Body of pancreas (tissue), 4 donors: ENCODE data around the gene ZC3H4. TPM values are rescaled to one million over a fixed set of nuclear protein-coding genes. Genes with fewer than 3 reads are reported as not detected.
"Not testable (repeated sequence)": the region's sequence is repeated elsewhere in the genome, so short reads cannot be mapped to it uniquely, and the experiment has no call there.

ENCODE experiments used
- ATAC-seq: fragments of 150-250 bp; one replicate; pipeline ENCODE4 v1.9.1; 2016
- DNase-seq, 4 donors: peaks; one replicate each; pipeline ENCODE4 v3.0.0-alpha.2; 2019
- H3K27ac ChIP-seq, 4 donors: fragments of 200-600 bp; sonication (generic); 1 replicate in 3 of 4; 2 replicates in 1 of 4; pipeline versions ENCODE4 v1.5.1 to v1.6.1; 2016 to 2019; ENCODE audit warnings: mild to moderate bottlenecking in 1 of 4, mixed read lengths in 1 of 4, moderate library complexity in 1 of 4
- H3K27me3 ChIP-seq, 2 donors: fragments of 200-600 bp; sonication (generic); one replicate each; pipeline ENCODE4 v1.6.0; 2016; ENCODE audit warnings: mild to moderate bottlenecking in 1 of 2
- H3K36me3 ChIP-seq, 2 donors: fragments of 200-600 bp; sonication (generic); replicated peaks in 1 of 2; 2 replicates each; pipeline ENCODE4 v1.5.1; 2016; ENCODE audit warnings: low read depth in 2 of 2; ENCODE audit not compliant: insufficient read depth in 1 of 2
- H3K4me1 ChIP-seq: fragments of 200-600 bp; sonication (generic); one replicate; pipeline ENCODE4 v1.6.0; 2016
- H3K4me3 ChIP-seq, 2 donors: fragments of 200-600 bp; sonication (generic); 1 replicate in 1 of 2; 2 replicates in 1 of 2; pipeline ENCODE4 v1.5.1; 2016 to 2019
- H3K9me3 ChIP-seq, 3 donors: fragments of 200-600 bp; sonication (generic); 1 replicate in 2 of 3; 2 replicates in 1 of 3; pipeline ENCODE4 v1.5.1; 2016
- CTCF ChIP-seq, 7 experiments: fragments of 450-650 bp in 4 of 7; fragments of 200-600 bp in 3 of 7; sonication (generic) in 3 of 7; IDR thresholded peaks; one replicate each; pipeline ENCODE4 v1.5.1; 2016 to 2019; ENCODE audit warnings: antibody characterized with exemption in 7 of 7
- POLR2A ChIP-seq, 3 donors: fragments of 450-650 bp; IDR thresholded peaks; one replicate each; pipeline ENCODE4 v1.6.1; 2016; ENCODE audit warnings: antibody characterized with exemption in 3 of 3, mild to moderate bottlenecking in 2 of 3
- WGBS, 2 donors: methylation state at CpG; one replicate each; pipeline ENCODE4 v1.1.5; 2017; 5-methylcytosine and 5-hydroxymethylcytosine counted together
- intact Hi-C: fragments of 100-400 bp; cut with DNase I; formaldehyde crosslinking; loops from one replicate; pipeline ENCODE4 v1.15.1; 2023
- total RNA-seq, 2 donors: library from RNA; depleted of rRNA; stranded (reverse); fragments of >200 nt; gene quantifications; one replicate each; pipeline ENCODE4 v1.1.0, GENCODE V29; 2016

The ZC3H4 gene
- total RNA-seq, 2 donors from 2014 or later = 18.9 to 34.3 TPM

GRCh38 chr19:47058621-47059022, 55.0 kb downstream of the ZC3H4 start:
- intact Hi-C loops = no loop called here
- TF ChIP-seq POLR2A (IDR thresholded peaks at IDR 0.05) = no peak
- TF ChIP-seq CTCF (IDR thresholded peaks at IDR 0.05) = no peak
- H3K4me1 ChIP-seq = no peaks in the 10 kb centered on the region
- no peaks in the 10 kb centered on the region for H3K36me3 ChIP-seq
- H3K4me3 ChIP-seq = no peak overlapping the region
- peak; percentile 35 for ATAC-seq
- no peak for DNase-seq
- WGBS, 2 donors = 54 to 64% methylated on average over 7 to 11 of the region's 11 CpGs
- no peaks in the 10 kb centered on the region for H3K27me3 ChIP-seq
- H3K9me3 ChIP-seq = no peaks in the 10 kb centered on the region
- H3K27ac ChIP-seq = no peak overlapping the region

GRCh38 chr19:47057328-47057727, 56.2 kb downstream of the ZC3H4 start:
- Histone ChIP-seq H3K9me3 (no peaks in the 10 kb centered on the region), H3K36me3 (no peaks in the 10 kb centered on the region), H3K27ac (no peak overlapping the region), H3K4me3 (no peak overlapping the region), H3K4me1 (no peaks in the 10 kb centered on the region), H3K27me3 (no peaks in the 10 kb centered on the region)
- WGBS, 2 donors = 70 to 75% methylated on average over 2 of the region's 2 CpGs
- no peak for TF ChIP-seq POLR2A (IDR thresholded peaks at IDR 0.05)
- no peak for TF ChIP-seq CTCF (IDR thresholded peaks at IDR 0.05)
- ATAC-seq (no peak), DNase-seq (no peak)
- intact Hi-C loops = no loop called here

GRCh38 chr19:47056411-47056810, 57.2 kb downstream of the ZC3H4 start:
- Histone ChIP-seq H3K4me1 (no peaks in the 10 kb centered on the region), H3K27me3 (no peaks in the 10 kb centered on the region), H3K9me3 (no peaks in the 10 kb centered on the region), H3K27ac (no peak overlapping the region), H3K4me3 (no peak overlapping the region), H3K36me3 (no peaks in the 10 kb centered on the region)
- ATAC-seq (no peak), DNase-seq (no peak)
- TF ChIP-seq POLR2A (IDR thresholded peaks at IDR 0.05) (no peak), CTCF (IDR thresholded peaks at IDR 0.05) (no peak)
- intact Hi-C loops = no loop called here
- 51 to 55% methylated on average over 5 of the region's 5 CpGs for WGBS, 2 donors

GRCh38 chr19:47050562-47050961, 63.0 kb downstream of the ZC3H4 start:
- H3K4me1 ChIP-seq, H3K4me3 ChIP-seq, DNase-seq, H3K9me3 ChIP-seq, intact Hi-C loops, ATAC-seq, H3K27ac ChIP-seq, H3K36me3 ChIP-seq, H3K27me3 ChIP-seq: not testable (repeated sequence)
- WGBS, 2 donors = 62 to 66% methylated on average over 3 of the region's 3 CpGs

- Histone ChIP-seq H3K4me3 (no peak overlapping the region), H3K27ac (no peak overlapping the region)
- no peak for ATAC-seq
Measured at GRCh38 chr19:47049307-47049700, 64.3 kb downstream of the ZC3H4 start.

More at GRCh38 chr19:47049307-47049700, 64.3 kb downstream of the ZC3H4 start:
- no peak for DNase-seq
- intact Hi-C loops = no loop called here
- TF ChIP-seq CTCF (IDR thresholded peaks at IDR 0.05) = no peak
- no peak for TF ChIP-seq POLR2A (IDR thresholded peaks at IDR 0.05)
- Histone ChIP-seq H3K9me3 (no peaks in the 10 kb centered on the region), H3K36me3 (no peaks in the 10 kb centered on the region), H3K27me3 (no peaks in the 10 kb centered on the region), H3K4me1 (peaks cover 9% of the 10 kb centered on the region)
- 41 to 44% methylated on average over 9 of the region's 9 CpGs for WGBS, 2 donors
